ENCODE results near the gene EYS.

DNA sequence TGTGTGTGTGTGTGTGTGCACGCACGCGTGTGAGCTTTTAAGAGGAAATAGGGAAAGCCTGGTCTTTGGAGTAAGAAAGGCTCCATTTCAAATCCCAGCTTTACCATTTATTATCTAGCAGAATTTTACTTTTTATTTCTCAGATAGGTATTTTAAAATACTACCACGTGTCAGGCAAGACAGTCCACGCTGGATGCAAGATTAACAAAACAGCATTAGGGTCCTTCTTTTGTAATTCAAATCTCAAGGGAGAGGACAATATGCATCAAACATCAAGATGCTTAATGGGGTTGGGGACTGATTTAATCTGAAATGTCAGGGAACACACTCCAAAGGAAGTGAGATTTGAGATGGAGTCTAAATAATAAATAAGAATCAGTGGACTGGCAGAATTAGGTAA is 1302.6 kb downstream of the EYS start:
- TF ChIP-seq EZH2 (IDR thresholded peaks at IDR 0.05), result no peak
- TF ChIP-seq POLR2AphosphoS5 (IDR thresholded peaks at IDR 0.05; ENCODE audit: borderline replicate concordance, low read depth, low read length), result no peak
- TF ChIP-seq FOXP2 (optimal IDR thresholded peaks at IDR 0.05; ENCODE audit: control extremely low read depth, extremely low read length, insufficient read depth), result no peak

All from SK-N-MC (cell line).